Putamen (tissue), 1 donor: ENCODE results near the gene SEMA3A.

Experiments
- DNase-seq: peaks from one replicate; pipeline ENCODE4 v3.0.0-alpha.2; 2016; ENCODE audit warnings: low spot score

Gene SEMA3A

DNA sequence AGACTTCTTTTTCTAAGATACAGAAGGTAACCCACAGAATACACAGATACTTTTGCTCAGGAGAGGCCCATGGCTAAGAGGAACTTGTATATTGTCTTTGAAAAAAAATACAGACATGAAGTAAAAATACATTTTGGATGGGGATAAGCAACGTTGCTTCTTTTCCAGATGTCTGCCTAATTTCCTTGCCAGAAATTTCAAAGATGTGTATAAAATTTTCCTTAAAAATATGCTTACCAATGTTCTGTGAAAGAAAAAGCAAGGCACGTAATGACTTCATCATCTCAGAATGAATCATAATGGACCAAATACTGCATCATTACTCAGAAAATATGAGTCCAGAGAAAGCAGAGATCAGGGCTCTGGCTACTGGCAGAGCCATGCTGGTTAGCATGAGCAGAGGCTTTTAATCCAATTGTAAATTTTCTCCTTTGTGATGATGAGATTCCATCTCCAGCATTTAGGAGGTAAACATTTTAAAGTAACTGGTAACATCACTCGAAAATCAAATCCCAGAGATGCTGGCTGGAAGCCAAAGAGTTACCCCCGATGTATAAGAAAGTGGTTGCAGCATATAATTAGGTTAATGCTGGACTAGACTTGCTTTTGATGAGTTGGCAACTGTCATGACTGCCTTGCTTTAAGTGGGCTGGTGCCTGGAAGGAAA lies 272.5 kb downstream of the SEMA3A start:
- no peak for DNase-seq

DNA sequence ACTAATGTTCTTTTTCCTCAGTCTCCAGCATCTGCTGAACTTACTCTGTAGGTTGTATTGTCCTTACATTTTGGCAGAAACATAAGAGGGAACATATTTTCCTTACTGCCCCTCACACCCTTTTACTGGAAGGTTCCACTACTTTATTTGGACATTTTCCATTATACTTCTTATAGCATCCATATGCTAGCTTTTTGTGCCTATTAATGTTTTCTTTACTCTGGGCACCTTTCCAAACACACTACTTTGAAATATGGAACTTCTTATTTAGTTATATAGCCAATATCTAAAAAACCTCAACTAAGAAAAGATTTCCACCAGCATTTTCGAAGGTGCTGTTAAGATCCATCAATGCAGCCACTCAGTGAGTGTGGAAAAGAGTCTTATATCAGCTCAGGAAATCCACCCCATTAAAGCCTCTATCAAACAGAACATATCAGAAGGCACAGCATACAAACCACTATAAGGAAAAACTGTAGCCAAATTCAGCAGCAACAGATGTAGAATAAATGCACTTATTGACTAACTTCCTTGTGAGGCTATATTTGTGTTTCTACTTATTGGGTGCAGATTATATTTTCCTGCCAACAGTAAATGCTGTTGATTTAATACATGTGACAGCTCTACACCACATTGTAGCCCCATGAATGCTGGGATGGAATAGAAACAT lies 273.2 kb downstream of the SEMA3A start:
- no peak for DNase-seq

DNA sequence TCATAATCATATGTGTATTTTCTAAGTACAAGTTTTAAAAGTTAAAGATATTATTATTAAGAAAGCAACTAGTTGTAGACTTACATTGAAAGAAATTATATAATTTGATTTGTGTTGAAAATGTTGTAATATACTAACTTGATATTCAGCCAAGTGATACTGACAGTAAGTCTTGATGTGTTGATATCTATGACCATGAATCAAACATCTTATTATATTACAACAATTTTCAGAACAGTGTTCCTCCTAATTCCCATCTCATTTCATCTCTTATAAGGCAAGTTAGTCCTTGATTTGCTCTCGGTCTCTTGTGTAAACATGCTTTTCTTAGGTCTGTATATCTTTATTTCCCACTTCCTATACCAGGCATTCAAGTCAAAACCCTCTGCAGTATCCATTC lies 276.4 kb downstream of the SEMA3A start:
- DNase-seq: no peak

DNA sequence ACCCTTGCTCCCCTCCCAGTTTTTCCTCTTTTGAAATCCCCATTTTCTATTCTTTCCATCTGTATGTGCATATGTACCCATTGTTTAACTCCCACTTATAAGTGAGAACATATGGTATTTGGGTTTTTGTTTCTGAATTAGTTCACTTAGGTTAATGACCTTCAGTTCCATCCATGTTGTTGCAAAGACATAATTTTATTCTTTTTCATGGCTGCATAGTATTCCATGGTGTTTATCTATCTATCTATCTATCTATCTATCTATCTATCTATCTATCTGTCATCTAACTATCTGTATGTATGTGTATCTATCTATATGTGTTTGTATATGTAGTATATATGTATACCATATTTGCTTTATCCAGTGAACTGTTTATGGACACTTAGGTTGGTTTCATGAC lies 281.4 kb downstream of the SEMA3A start:
- DNase-seq: no peak

DNA sequence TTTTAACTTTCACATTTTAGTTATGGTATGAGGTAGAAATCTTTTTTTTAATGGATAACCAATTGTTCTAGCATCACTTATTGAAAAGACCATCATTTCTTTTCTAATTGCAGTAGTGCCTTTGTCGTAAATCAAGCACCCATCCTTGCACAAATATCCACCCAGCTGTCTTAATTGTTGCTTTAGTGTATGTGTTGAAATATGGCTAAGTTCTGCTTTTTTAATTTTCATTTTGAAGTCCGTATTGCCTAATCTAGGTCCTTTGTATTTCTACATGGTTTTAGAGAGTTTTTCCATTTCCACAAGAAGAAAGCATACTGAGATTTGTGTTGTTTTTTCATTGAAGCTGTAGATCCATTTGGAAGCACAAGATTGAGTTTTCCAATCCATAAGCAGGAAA lies 286.1 kb downstream of the SEMA3A start:
- no peak for DNase-seq
